GM23248 (cell line): Measurements from ENCODE around the gene MINDY4. TPM values are rescaled to one million over a fixed set of nuclear protein-coding genes. Genes with fewer than 3 reads are reported as not detected.

ENCODE experiments used
- DNase-seq: peaks from one replicate; pipeline ENCODE4 v3.0.0-alpha.2; 2015
- H2AFZ ChIP-seq: fragments of 200-600 bp; sonication (generic); 2 replicates; pipeline ENCODE4 v1.6.1; 2016; ENCODE audit warnings: antibody characterized with exemption
- H3F3A ChIP-seq: fragments of 200-600 bp; sonication (generic); 2 replicates; pipeline ENCODE4 v1.6.1; 2016; ENCODE audit warnings: mild to moderate bottlenecking, antibody characterized with exemption, mixed run types; ENCODE audit not compliant: insufficient read depth
- H3K27ac ChIP-seq: fragments of 200-600 bp; sonication (generic); 2 replicates; pipeline ENCODE4 v1.5.1; 2016; ENCODE audit warnings: mild to moderate bottlenecking
- H3K27me3 ChIP-seq: fragments of 200-600 bp; sonication (generic); replicated peaks from 2 replicates; pipeline ENCODE4 v1.6.1; 2016; ENCODE audit warnings: mild to moderate bottlenecking; ENCODE audit not compliant: insufficient read depth
- H3K36me3 ChIP-seq: fragments of 200-600 bp; sonication (generic); 2 replicates; pipeline ENCODE4 v1.6.1; 2016; ENCODE audit warnings: low read depth, mild to moderate bottlenecking
- H3K4me1 ChIP-seq: fragments of 200-600 bp; sonication (generic); 2 replicates; pipeline ENCODE4 v1.6.1; 2016; ENCODE audit warnings: mild to moderate bottlenecking; ENCODE audit not compliant: insufficient read depth
- H3K4me2 ChIP-seq: fragments of 200-600 bp; sonication (generic); one replicate; pipeline ENCODE4 v1.6.1; 2016; ENCODE audit warnings: mild to moderate bottlenecking; ENCODE audit not compliant: unreplicated experiment
- H3K4me3 ChIP-seq: fragments of 200-600 bp; sonication (generic); 2 replicates; pipeline ENCODE4 v1.5.1; 2016; ENCODE audit warnings: mild to moderate bottlenecking
- H3K79me2 ChIP-seq: fragments of 200-600 bp; sonication (generic); 2 replicates; pipeline ENCODE4 v1.6.1; 2016; ENCODE audit warnings: mild to moderate bottlenecking; ENCODE audit not compliant: insufficient read depth
- H3K9ac ChIP-seq: fragments of 200-600 bp; sonication (generic); 2 replicates; pipeline ENCODE4 v1.6.1; 2016; ENCODE audit warnings: mild to moderate bottlenecking
- H3K9me2 ChIP-seq: fragments of 200-600 bp; sonication (generic); 2 replicates; pipeline ENCODE4 v1.6.1; 2016; ENCODE audit warnings: mixed run types, mild to moderate bottlenecking, moderate library complexity; ENCODE audit not compliant: insufficient read depth
- H3K9me3 ChIP-seq: fragments of 200-600 bp; sonication (generic); one replicate; pipeline ENCODE4 v1.6.1; 2017; ENCODE audit warnings: low read depth
- H4K20me1 ChIP-seq: fragments of 200-600 bp; sonication (generic); 2 replicates; pipeline ENCODE4 v1.6.0; 2016; ENCODE audit not compliant: insufficient read depth
- EZH2 ChIP-seq: fragments of 200-600 bp; sonication (generic); IDR thresholded peaks from 2 replicates; pipeline ENCODE4 v1.6.1; 2018; ENCODE audit warnings: antibody characterized with exemption, mild to moderate bottlenecking; ENCODE audit not compliant: insufficient read depth, poor library complexity, severe bottlenecking
- EZH2phosphoT487 ChIP-seq: fragments of 200-600 bp; sonication (generic); IDR thresholded peaks from 2 replicates; pipeline ENCODE4 v1.6.1; 2018; ENCODE audit warnings: antibody characterized with exemption, moderate library complexity, mild to moderate bottlenecking, low read depth; ENCODE audit not compliant: insufficient read depth
- WGBS, 2 experiments: methylation state at CpG; one replicate each; pipeline ENCODE4 v1.1.6; 2015 to 2017; ENCODE audit warnings: low lambda C conversion rate in 2 of 2, low coverage in 1 of 2; ENCODE audit errors: missing lambda C conversion rate in 2 of 2; 5-methylcytosine and 5-hydroxymethylcytosine counted together
- in situ Hi-C: fragments of 300-500 bp; cut with MboI; formaldehyde crosslinking; loops from 2 replicates; pipeline ENCODE4 v1.15.0; 2020
- polyA plus RNA-seq: library from polyadenylated mRNA; unstranded; fragments of >200 nt; fragmentation: Nextera tagmentation; extraction: Ambion mirVana; gene quantifications from 2 replicates; pipeline ENCODE4 v1.2.1, GENCODE V29; 2016
- total RNA-seq: library from RNA; depleted of rRNA; stranded (reverse); fragments of >200 nt; shearing (Covaris generic); gene quantifications from 2 replicates; pipeline ENCODE4 v1.2.3, GENCODE V29; 2014

The MINDY4 gene
- total and polyA plus RNA-seq, 2 experiments from 2014 or later, result 2.5 to 3.5 TPM

- H3K9me2 ChIP-seq, result no peaks in the 10 kb centered on the region
- DNase-seq, result no peak
- H2AFZ ChIP-seq, result no peak overlapping the region
- peaks cover 6% of the 10 kb centered on the region; the same call in 1 of the 2 replicates for H3K4me1 ChIP-seq
- no peaks in the 10 kb centered on the region for H3K79me2 ChIP-seq
- H3K4me2 ChIP-seq, result no peak overlapping the region
- H3K9ac ChIP-seq, result no peak overlapping the region
- TF ChIP-seq EZH2 (no peak), EZH2phosphoT487 (no peak)
- no peaks in the 10 kb centered on the region for H4K20me1 ChIP-seq
- H3F3A ChIP-seq, result no peaks in the 10 kb centered on the region
- no peaks in the 10 kb centered on the region for H3K36me3 ChIP-seq
- H3K4me3 ChIP-seq, result no peak overlapping the region
- in situ Hi-C loops, result no loop called here
- no peaks in the 10 kb centered on the region for H3K9me3 ChIP-seq
- H3K27me3 ChIP-seq, result no peaks in the 10 kb centered on the region
- WGBS, 2 experiments, result 85 to 91% methylated on average over 14 of the region's 14 CpGs
- no peak overlapping the region for H3K27ac ChIP-seq
These were observed 108.2 kb downstream of the MINDY4 start for GRCh38 chr7:30879139-30880124.

- Histone ChIP-seq H3K9me3 (no peaks in the 10 kb centered on the region), H3K9me2 (no peaks in the 10 kb centered on the region), H3K36me3 (no peaks in the 10 kb centered on the region), H3K27ac (no peak overlapping the region), H3F3A (no peaks in the 10 kb centered on the region), H3K9ac (no peak overlapping the region), H3K4me3 (no peak overlapping the region), H3K27me3 (no peaks in the 10 kb centered on the region), H3K4me2 (no peak overlapping the region), H3K79me2 (no peaks in the 10 kb centered on the region), H2AFZ (no peak overlapping the region), H3K4me1 (peaks cover 6% of the 10 kb centered on the region; the same call in 1 of the 2 replicates), H4K20me1 (no peaks in the 10 kb centered on the region)
- no peak for TF ChIP-seq EZH2
- no peak for TF ChIP-seq EZH2phosphoT487
- DNase-seq, result peak; percentile 21
- 39% methylated on average over 12 of the region's 12 CpGs for WGBS, 2 experiments
- in situ Hi-C loops, result no loop called here
These were observed 109.0 kb downstream of the MINDY4 start for GRCh38 chr7:30880125-30880720.

- Histone ChIP-seq H3F3A (no peaks in the 10 kb centered on the region), H3K79me2 (no peaks in the 10 kb centered on the region), H3K9me2 (no peaks in the 10 kb centered on the region), H3K4me1 (peaks cover 6% of the 10 kb centered on the region; the same call in 1 of the 2 replicates), H3K36me3 (no peaks in the 10 kb centered on the region), H2AFZ (no peak overlapping the region), H3K27ac (no peak overlapping the region), H4K20me1 (no peaks in the 10 kb centered on the region), H3K4me2 (no peak overlapping the region), H3K27me3 (no peaks in the 10 kb centered on the region), H3K9me3 (no peaks in the 10 kb centered on the region), H3K4me3 (no peak overlapping the region), H3K9ac (no peak overlapping the region)
- in situ Hi-C loops, result no loop called here
- TF ChIP-seq EZH2phosphoT487, result no peak
- WGBS, 2 experiments, result 86 to 87% methylated on average over 4 of the region's 4 CpGs
- DNase-seq, result no peak
These were observed 109.7 kb downstream of the MINDY4 start for GRCh38 chr7:30880941-30881340.

- Histone ChIP-seq H3K27ac (no peak overlapping the region), H2AFZ (no peak overlapping the region), H3K79me2 (no peaks in the 10 kb centered on the region), H3K4me2 (no peak overlapping the region), H3K4me1 (peaks cover 6% of the 10 kb centered on the region; the same call in 1 of the 2 replicates), H3K4me3 (no peak overlapping the region), H3K9ac (no peak overlapping the region), H4K20me1 (no peaks in the 10 kb centered on the region), H3K9me2 (no peaks in the 10 kb centered on the region), H3K27me3 (no peaks in the 10 kb centered on the region), H3K36me3 (no peaks in the 10 kb centered on the region), H3F3A (no peaks in the 10 kb centered on the region), H3K9me3 (no peaks in the 10 kb centered on the region)
- no peak for DNase-seq
- TF ChIP-seq EZH2 (no peak), EZH2phosphoT487 (no peak)
- 84 to 85% methylated on average over 7 of the region's 7 CpGs for WGBS, 2 experiments
- in situ Hi-C loops, result no loop called here
These were observed 110.2 kb downstream of the MINDY4 start for GRCh38 chr7:30881448-30881847.
